Mesothelial cell of epicardium (in vitro differentiated cells): ENCODE measurements around the gene GARS1. TPM values are rescaled to one million over a fixed set of nuclear protein-coding genes. Genes with fewer than 3 reads are reported as not detected.

Source experiments
- DNase-seq, 2 experiments: peaks; one replicate each; pipeline ENCODE4 v3.0.0; 2021; ENCODE audit warnings: low spot score in 2 of 2; ENCODE audit not compliant: unreplicated experiment in 2 of 2
- H3K27ac Mint-ChIP-seq: 2 replicates; pipeline ENCODE4 v1.8.0; 2021; ENCODE audit warnings: mixed read lengths
- H3K27me3 Mint-ChIP-seq: 2 replicates; pipeline ENCODE4 v1.8.0; 2021; ENCODE audit warnings: low read depth, mixed read lengths
- H3K36me3 Mint-ChIP-seq: 2 replicates; pipeline ENCODE4 v1.8.0; 2021; ENCODE audit warnings: mixed read lengths
- H3K4me1 Mint-ChIP-seq: 2 replicates; pipeline ENCODE4 v1.8.0; 2021; ENCODE audit warnings: mixed read lengths
- H3K4me3 Mint-ChIP-seq: 2 replicates; pipeline ENCODE4 v1.8.0; 2021; ENCODE audit warnings: mild to moderate bottlenecking, moderate library complexity, mixed read lengths
- H3K9me3 Mint-ChIP-seq: 2 replicates; pipeline ENCODE4 v1.8.0; 2021; ENCODE audit warnings: mixed read lengths
- total RNA-seq: library from RNA; stranded (reverse); gene quantifications from 3 replicates; pipeline ENCODE4 v1.2.1, GENCODE V29; 2021
- TF ChIP-seq, protein P1 (sequence below): fragments of 200-600 bp; sonication (generic); IDR thresholded peaks from one replicate; pipeline ENCODE4 v1.5.0; 2021; ENCODE audit warnings: antibody characterized with exemption; ENCODE audit not compliant: unreplicated experiment

Gene GARS1
- total RNA-seq, 1 donor from 2014 or later: 92.2 TPM

DNA sequence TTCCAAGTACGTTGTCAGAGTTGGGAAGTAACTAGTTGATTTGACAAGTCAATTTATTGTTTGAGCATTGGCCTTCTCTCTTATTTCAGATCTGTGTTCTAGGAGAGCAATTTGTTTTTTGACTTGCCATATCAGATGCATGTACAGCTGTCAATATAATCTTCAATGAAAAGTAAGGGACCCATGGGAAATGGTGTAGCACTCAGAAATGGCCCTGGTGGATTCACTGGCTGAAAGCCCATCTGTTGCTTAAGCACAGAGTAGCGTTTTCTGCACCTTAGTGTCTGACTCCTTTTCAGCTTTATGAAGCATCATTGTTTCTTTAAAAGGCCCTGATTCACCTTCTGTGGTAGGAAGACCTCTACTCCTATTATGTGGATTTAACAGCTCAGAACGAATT lies 10.2 kb downstream of the GARS1 start:
- H3K4me3 Mint-ChIP-seq: no peak overlapping the region
- H3K4me1 Mint-ChIP-seq: no peaks in the 10 kb centered on the region
- no peaks in the 10 kb centered on the region for H3K9me3 Mint-ChIP-seq
- no peaks in the 10 kb centered on the region for H3K27me3 Mint-ChIP-seq
- TF ChIP-seq, protein P1, sequence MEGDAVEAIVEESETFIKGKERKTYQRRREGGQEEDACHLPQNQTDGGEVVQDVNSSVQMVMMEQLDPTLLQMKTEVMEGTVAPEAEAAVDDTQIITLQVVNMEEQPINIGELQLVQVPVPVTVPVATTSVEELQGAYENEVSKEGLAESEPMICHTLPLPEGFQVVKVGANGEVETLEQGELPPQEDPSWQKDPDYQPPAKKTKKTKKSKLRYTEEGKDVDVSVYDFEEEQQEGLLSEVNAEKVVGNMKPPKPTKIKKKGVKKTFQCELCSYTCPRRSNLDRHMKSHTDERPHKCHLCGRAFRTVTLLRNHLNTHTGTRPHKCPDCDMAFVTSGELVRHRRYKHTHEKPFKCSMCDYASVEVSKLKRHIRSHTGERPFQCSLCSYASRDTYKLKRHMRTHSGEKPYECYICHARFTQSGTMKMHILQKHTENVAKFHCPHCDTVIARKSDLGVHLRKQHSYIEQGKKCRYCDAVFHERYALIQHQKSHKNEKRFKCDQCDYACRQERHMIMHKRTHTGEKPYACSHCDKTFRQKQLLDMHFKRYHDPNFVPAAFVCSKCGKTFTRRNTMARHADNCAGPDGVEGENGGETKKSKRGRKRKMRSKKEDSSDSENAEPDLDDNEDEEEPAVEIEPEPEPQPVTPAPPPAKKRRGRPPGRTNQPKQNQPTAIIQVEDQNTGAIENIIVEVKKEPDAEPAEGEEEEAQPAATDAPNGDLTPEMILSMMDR: no peak
- peaks cover 46% of the 10 kb centered on the region for H3K36me3 Mint-ChIP-seq
- no peak for DNase-seq
- H3K27ac Mint-ChIP-seq: no peak overlapping the region

GRCh38 chr7:30605832-30606231 lies 11.2 kb downstream of the GARS1 start:
- H3K9me3 Mint-ChIP-seq: no peaks in the 10 kb centered on the region
- H3K36me3 Mint-ChIP-seq: peaks cover 39% of the 10 kb centered on the region
- no peaks in the 10 kb centered on the region for H3K4me1 Mint-ChIP-seq
- TF ChIP-seq, protein P1: no peak
- no peak for DNase-seq
- H3K27ac Mint-ChIP-seq: no peak overlapping the region
- H3K4me3 Mint-ChIP-seq: no peak overlapping the region
- H3K27me3 Mint-ChIP-seq: no peaks in the 10 kb centered on the region

- TF ChIP-seq, protein P1: no peak
- no peaks in the 10 kb centered on the region for H3K4me1 Mint-ChIP-seq
- H3K27me3 Mint-ChIP-seq: no peaks in the 10 kb centered on the region
- H3K4me3 Mint-ChIP-seq: no peak overlapping the region
- peaks cover 56% of the 10 kb centered on the region for H3K36me3 Mint-ChIP-seq
- no peak for DNase-seq
- H3K27ac Mint-ChIP-seq: no peak overlapping the region
- no peaks in the 10 kb centered on the region for H3K9me3 Mint-ChIP-seq
These were observed 18.1 kb downstream of the GARS1 start for GRCh38 chr7:30612658-30613265.

- no peak overlapping the region for H3K27ac Mint-ChIP-seq
- TF ChIP-seq, protein P1: no peak
- no peaks in the 10 kb centered on the region for H3K4me1 Mint-ChIP-seq
- no peaks in the 10 kb centered on the region for H3K27me3 Mint-ChIP-seq
- no peak overlapping the region for H3K4me3 Mint-ChIP-seq
- no peaks in the 10 kb centered on the region for H3K9me3 Mint-ChIP-seq
- H3K36me3 Mint-ChIP-seq: peaks cover 58% of the 10 kb centered on the region
- DNase-seq: no peak
These were observed 19.0 kb downstream of the GARS1 start for GRCh38 chr7:30613366-30614325.

GRCh38 chr7:30616318-30616717 lies 21.6 kb downstream of the GARS1 start:
- peaks cover 49% of the 10 kb centered on the region for H3K36me3 Mint-ChIP-seq
- H3K27ac Mint-ChIP-seq: no peak overlapping the region
- H3K4me1 Mint-ChIP-seq: no peaks in the 10 kb centered on the region
- TF ChIP-seq, protein P1: no peak
- no peak for DNase-seq
- H3K27me3 Mint-ChIP-seq: no peaks in the 10 kb centered on the region
- no peak overlapping the region for H3K4me3 Mint-ChIP-seq
- H3K9me3 Mint-ChIP-seq: no peaks in the 10 kb centered on the region
